Ishikawa (cell line): Measurements from ENCODE around the gene PAFAH1B2.
A peak's percentile ranks its signal among the peaks of the same experiment; 100 is the strongest.

Experiments used
- CEBPB ChIP-seq: IDR thresholded peaks from 2 replicates; pipeline ENCODE4 v1.6.1; 2012
- CREB1 ChIP-seq: IDR thresholded peaks from 2 replicates; pipeline ENCODE4 v1.6.1; 2012; ENCODE audit warnings: low read depth
- EGR1 ChIP-seq: IDR thresholded peaks from 2 replicates; pipeline ENCODE4 v1.6.1; 2012
- EP300 ChIP-seq: IDR thresholded peaks from 2 replicates; pipeline ENCODE4 v1.6.1; 2012; ENCODE audit warnings: borderline replicate concordance
- FOXM1 ChIP-seq: IDR thresholded peaks from 2 replicates; pipeline ENCODE4 v1.6.1; 2012; ENCODE audit warnings: low read depth, borderline replicate concordance
- MAX ChIP-seq: IDR thresholded peaks from 2 replicates; pipeline ENCODE4 v1.6.1; 2012
- NFIC ChIP-seq: IDR thresholded peaks from 2 replicates; pipeline ENCODE4 v1.6.1; 2012
- RAD21 ChIP-seq: IDR thresholded peaks from 2 replicates; pipeline ENCODE4 v1.6.1; 2012; ENCODE audit warnings: low read depth
- REST ChIP-seq: IDR thresholded peaks from 2 replicates; pipeline ENCODE4 v1.6.1; 2012; ENCODE audit warnings: low read depth, mild to moderate bottlenecking
- TAF1 ChIP-seq: IDR thresholded peaks from 2 replicates; pipeline ENCODE4 v1.6.1; 2012; ENCODE audit warnings: low read depth, mild to moderate bottlenecking
- TCF12 ChIP-seq: IDR thresholded peaks from 2 replicates; pipeline ENCODE4 v1.6.1; 2012; ENCODE audit warnings: low read depth
- TEAD4 ChIP-seq: IDR thresholded peaks from 2 replicates; pipeline ENCODE4 v1.6.1; 2012
- USF1 ChIP-seq: IDR thresholded peaks from 2 replicates; pipeline ENCODE4 v1.6.1; 2012
- YY1 ChIP-seq: IDR thresholded peaks from 2 replicates; pipeline ENCODE4 v1.6.1; 2012; ENCODE audit warnings: low read depth
- ZBTB7A ChIP-seq: IDR thresholded peaks from 2 replicates; pipeline ENCODE4 v1.6.1; 2012; ENCODE audit warnings: low read depth

PAFAH1B2 gene

GRCh38 chr11:117195258-117195657 lies 51.2 kb downstream of the PAFAH1B2 start:
- TF ChIP-seq CEBPB (no peak), USF1 (no peak), MAX (no peak), TEAD4 (no peak), REST (no peak), ZBTB7A (no peak), CREB1 (no peak), RAD21 (no peak), YY1 (no peak), EP300 (no peak), NFIC (no peak), FOXM1 (no peak), EGR1 (no peak), TCF12 (no peak), TAF1 (no peak)

DNA sequence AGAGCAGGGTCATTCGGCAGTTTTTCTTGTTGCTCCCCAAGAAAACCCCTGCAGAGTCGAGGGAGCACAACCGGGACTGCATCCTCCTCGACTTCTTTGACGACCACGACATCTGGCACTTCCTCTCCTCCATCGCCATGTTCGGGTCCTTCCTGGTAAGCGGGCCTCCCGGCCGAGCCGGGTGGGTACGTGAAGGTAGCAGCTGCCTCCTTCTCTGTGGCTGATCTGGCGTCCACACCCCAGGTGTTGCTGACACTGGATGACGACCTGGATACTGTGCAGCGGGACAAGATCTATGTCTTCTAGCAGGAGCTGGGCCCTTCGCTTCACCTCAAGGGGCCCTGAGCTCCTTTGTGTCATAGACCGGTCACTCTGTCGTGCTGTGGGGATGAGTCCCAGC lies 51.7 kb downstream of the PAFAH1B2 start:
- TF ChIP-seq TCF12: no peak

- no peak for TF ChIP-seq TEAD4
These were observed 52.9 kb downstream of the PAFAH1B2 start for GRCh38 chr11:117197006-117197405.

DNA sequence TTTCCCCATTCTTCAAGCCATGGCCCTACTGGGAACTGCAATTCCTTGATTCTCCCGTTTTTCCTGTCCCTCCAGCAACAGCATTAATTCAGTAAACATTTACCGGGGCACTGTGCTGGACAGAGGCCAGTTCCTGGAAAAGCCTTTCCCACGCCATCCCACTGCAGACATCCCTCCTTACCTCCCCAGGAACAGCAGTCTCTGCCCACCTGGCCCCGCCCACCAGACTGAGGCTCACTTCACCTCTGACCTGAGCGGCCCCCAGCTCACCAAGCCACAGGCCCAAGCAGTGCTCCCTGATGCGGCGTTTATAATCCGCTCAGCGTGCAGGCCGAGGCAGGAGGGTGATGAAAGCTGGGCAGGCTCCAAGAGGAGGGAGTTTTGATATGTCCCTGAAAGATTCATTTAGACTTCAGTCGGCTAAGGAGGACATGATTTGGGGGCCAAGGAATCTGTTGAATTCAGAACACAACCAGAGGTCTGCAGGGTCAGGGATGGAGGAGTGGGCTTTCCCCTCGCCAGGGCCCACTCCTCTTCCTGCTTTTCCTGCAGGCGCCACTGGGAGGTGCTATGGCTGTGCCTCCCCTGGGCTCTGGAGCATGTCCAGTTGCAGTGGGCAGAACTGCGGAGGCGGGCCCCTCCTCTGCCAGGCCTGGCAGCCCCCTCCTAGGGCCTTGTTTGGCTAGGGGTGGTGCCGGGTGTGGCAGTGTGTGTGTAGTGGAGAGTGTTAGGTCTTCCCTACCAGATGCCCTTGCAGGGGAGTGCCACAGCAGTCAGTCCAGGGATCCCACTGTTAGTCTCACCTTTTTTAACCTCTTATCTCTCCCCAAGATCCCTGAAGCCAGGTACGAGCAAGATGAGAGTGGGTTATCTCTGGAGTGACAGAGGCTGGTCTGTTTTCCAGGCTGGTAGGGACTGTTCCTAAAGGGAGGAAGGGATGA lies 53.7 kb downstream of the PAFAH1B2 start:
- TF ChIP-seq EGR1: peak; percentile 89
- no peak for TF ChIP-seq TEAD4
- TF ChIP-seq TCF12: no peak
- TF ChIP-seq RAD21: peak; percentile 67
- TF ChIP-seq MAX: peak; percentile 24; the same call in 1 of the 2 replicates
- peak; percentile 97 for TF ChIP-seq ZBTB7A
- peak; percentile 32; the same call in 1 of the 2 replicates for TF ChIP-seq EP300
- TF ChIP-seq TAF1: 0 out of 2 replicates have a peak, but pooled peaks have one; percentile 5
- TF ChIP-seq REST: no peak
- no peak for TF ChIP-seq CREB1

- TF ChIP-seq CEBPB (no peak), NFIC (no peak), YY1 (no peak), EP300 (no peak), REST (no peak), MAX (no peak), EGR1 (no peak), RAD21 (no peak), TAF1 (no peak), USF1 (no peak), TCF12 (no peak), TEAD4 (no peak), FOXM1 (no peak), CREB1 (no peak), ZBTB7A (no peak)
These were observed 54.5 kb downstream of the PAFAH1B2 start for GRCh38 chr11:117198613-117199012.
